Forelimb muscle (tissue), 1 donor: ENCODE measurements around the gene RETREG3. TPM values are rescaled to one million over a fixed set of nuclear protein-coding genes. Genes with fewer than 3 reads are reported as not detected.
"Not testable (repeated sequence)": the region's sequence is repeated elsewhere in the genome, so short reads cannot be mapped to it uniquely, and the experiment has no call there.

ENCODE experiments used
- DNase-seq: peaks from one replicate; pipeline ENCODE4 v3.0.0-alpha.2; 2013; ENCODE audit warnings: low read depth
- polyA plus RNA-seq: library from polyadenylated mRNA; unstranded; fragments of 120-200 nt; gene quantifications from one replicate; pipeline ENCODE4 v1.2.1, GENCODE V29; 2013; ENCODE audit not compliant: insufficient read length

Gene RETREG3
- polyA plus RNA-seq, 1 donor: 34.0 TPM

DNA sequence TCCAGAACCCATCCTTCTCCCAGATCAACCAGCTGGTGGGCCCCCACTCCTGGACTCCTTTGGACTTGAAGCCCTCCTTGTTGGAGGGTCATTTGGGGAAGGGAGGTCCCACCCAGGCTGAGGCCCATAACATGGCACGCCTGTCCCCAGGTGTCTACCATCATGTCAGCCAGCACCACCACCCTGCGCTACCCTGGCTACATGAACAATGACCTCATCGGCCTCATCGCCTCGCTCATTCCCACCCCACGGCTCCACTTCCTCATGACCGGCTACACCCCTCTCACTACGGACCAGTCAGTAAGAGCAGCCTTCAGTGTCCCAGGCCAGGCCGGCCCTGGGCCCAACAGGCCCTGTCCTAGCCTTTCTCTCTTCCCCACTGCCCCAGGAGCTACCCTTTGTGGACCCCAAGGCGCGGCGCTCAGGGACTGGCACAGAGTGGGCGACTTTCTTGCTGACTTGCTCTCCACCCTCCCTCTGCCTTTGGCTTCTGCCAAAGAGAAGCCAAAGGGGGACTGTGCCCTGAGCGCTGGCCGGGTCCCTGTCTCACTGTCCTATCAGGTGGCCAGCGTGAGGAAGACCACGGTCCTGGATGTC is 4.6 kb upstream of the RETREG3 start:
- no peak for DNase-seq

DNA sequence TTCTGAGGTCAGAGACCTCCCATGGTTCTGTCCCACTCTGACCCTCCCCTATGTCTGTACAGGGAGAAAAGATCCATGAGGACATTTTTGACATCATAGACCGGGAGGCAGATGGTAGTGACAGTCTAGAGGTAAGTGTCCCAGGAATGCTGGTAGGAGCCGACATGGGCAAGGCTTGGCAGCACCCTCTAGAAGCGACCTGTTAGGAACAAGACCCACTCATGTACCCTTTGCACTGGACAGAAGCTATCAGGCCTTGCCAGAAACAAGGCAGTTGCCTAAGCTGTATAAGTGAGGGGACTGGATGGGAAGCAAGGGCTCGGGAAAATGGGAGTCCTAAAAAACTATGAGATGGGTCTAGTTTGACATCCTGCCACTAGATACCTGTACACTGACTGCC is 2.8 kb upstream of the RETREG3 start:
- DNase-seq: no peak

- not testable (repeated sequence) for DNase-seq
Observed at GRCh38 chr17:42609814-42610801, 934 bp upstream of the RETREG3 start.

- no peak for DNase-seq
Observed at GRCh38 chr17:42608305-42609181, 631 bp downstream of the RETREG3 start.

GRCh38 chr17:42607769-42608168 is 1.4 kb downstream of the RETREG3 start:
- DNase-seq: no peak

DNA sequence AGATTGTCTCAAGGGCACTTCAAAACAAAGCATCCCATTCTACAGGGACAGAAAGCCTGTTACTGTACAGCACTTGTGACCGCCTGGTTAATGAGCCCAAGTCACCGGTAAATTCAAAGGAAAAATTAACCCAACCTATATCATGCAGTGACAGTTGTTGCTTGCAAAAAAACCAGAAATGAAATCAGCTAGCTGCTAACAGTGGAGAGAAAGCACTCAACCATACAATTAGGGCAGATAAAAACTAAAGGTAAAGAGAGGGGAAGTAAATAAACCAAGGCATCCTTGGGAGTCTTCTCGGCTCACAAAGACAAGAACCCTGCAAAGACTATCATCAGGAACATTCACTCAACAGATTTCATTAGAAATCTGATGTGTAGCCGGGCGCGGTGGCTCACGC is 5.9 kb downstream of the RETREG3 start:
- no peak for DNase-seq

- no peak for DNase-seq
Observed at GRCh38 chr17:42598905-42599304, 10.3 kb downstream of the RETREG3 start.

GRCh38 chr17:42596386-42596785 is 12.8 kb downstream of the RETREG3 start:
- DNase-seq: no peak

DNA sequence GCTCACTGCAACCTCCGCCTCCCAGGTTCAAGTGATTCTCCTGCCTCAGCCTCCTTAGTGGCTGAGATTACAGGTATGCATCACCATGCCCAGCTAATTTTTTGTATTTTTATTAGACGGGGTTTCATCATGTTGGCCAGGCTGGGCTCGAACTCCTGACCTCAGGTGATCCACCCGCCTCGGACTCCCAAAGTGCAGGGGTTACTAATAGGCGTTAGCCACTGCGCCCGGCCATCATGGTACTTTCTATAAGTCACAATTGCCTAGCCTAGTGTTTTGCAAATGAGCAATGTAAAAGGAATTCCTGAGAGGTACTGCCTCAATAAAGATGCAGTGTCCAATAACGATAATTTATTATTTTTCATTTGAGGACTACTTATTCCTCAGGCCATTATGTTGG is 17.8 kb downstream of the RETREG3 start:
- DNase-seq: no peak

DNA sequence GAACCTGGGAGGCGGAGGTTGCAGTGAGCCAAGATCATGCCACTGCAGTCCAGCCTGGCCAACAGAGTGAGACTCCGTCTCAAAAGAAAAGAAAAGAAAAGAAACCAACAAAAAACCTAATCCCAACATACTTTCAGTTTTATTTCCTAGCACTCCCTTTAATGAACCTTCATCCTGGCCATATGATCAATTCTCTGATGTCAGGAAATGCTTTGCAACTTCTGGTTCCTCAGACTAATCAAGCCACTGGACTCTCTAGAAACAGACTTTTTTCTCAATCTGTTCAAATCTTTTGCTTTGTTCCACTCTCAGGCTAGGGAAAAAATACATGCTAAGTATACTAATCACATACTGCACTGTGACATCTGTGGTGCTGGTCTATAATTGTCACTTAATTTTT is 18.3 kb downstream of the RETREG3 start:
- no peak for DNase-seq

- no peak for DNase-seq
Observed at GRCh38 chr17:42586514-42587230, 22.5 kb downstream of the RETREG3 start.

DNA sequence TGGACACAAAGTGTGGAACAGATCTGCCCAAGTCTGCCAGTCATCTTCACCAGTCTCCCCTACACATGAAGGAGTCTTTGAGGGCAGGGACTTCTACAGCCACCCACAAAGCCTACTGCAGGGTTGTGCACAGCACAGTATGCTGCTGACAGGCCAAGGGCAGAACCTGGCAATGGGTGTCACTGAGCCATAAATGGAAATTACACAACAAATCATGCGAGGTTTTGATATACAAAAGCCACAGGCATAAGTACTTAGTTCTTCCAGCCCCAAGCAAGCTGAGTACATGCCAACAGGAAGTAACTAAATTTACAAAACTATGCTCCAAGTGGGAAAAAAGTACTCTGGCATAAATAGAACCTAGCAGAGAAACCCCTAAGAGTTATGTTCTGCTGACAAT is 23.8 kb downstream of the RETREG3 start:
- DNase-seq: no peak

GRCh38 chr17:42584880-42585279 is 24.3 kb downstream of the RETREG3 start:
- no peak for DNase-seq

DNA sequence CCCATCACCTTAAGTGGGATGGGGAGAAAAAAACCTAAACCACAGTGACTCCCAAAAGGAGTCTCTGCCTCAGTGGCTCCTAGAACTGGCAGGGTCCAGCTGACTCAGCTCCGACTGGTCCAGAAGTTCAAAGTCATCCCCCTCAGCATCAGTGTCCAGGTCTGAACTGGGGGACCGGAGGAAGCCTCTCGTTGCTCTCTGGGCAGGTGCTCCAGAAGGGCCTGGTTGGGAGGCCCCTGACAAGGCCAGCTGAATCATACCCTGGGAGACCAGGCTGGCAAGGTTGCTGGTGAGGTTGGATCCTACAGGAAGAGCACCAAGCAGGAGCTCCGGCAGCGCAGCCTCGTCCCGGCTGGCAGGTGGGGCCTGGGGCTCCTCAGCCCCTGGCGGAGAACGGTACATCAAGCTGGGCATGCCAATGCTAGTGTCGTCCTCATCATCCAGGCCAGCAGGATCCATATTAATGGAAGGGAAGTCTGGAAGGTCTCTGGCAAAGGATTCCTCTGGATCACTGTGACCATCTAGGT is 27.4 kb downstream of the RETREG3 start:
- DNase-seq: no peak

DNA sequence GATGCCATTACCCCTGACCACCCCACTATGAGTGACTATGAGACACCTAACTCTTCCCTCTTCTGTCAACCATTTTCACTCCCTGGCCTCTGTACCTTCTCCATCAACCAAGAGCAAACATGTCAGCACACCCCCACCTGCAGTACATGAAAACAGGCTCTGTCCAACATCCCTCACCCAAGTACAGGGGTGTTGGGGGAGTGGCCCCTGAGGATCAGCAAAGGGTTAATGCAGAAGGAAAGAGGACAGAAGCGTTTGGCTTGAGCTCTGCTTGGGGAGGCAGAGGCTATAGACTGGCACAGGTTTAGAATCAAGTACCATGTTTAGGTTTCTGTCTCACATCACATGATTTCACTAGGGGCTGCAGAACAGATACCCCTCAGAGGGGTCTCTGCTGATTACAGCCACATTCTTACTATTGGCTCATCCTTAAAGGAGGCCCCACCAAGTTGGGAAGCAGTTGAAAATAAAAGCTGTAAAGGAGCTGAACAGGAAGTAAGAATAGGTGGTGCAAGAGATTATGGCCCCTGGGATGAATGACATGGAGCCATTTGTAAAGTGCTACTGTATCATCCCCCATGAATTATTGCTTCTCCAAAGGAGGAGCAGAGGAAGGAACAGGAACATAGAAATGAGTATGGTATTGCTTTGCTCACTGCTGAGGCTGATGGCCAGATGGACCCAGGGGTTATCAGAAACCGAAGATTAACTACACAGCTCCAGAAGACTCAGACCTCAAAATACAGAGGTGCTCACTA is 29.2 kb downstream of the RETREG3 start:
- no peak for DNase-seq

DNA sequence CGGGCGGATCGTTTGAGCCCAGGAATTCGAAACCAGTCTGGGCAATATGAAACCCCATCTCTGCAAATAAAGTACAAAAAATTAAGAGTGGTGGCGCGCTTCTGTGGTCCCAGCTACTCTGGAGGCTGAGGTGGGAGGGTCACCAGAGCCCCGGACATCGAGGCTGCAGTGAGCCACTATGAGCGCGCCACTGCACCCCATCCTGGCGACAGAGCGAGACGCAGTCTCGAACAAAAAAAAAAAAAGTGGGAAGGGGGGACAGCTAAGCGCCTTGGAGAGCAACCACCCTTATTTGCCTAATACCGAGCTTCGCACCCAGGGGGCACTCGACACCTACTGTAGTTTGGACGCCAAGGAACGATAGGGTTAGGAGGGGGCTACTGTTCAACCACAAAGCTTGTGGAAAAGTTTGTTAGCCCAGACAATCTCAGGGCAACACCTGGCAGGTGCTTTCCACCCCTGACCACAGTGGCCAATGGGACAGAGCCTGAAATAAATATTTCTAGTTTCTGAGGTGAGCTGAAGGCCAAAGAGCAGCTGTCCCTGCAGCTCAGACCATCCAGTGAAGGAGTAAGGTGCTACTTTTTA is 30.8 kb downstream of the RETREG3 start:
- no peak for DNase-seq

- peak; percentile 79 for DNase-seq
Observed at GRCh38 chr17:42577532-42578281, 31.5 kb downstream of the RETREG3 start, which contains the start of gene PSMC3IP. Gene PSMC3IP, minus strand, starts transcription at chr17:42577729. Its CDS starts 43 bp downstream, at chr17:42577686.

- no peak for DNase-seq
Observed at GRCh38 chr17:42577140-42577531, 32.0 kb downstream of the RETREG3 start.

GRCh38 chr17:42574463-42574862 is 34.7 kb downstream of the RETREG3 start:
- no peak for DNase-seq
